ENCODE data around the gene GPM6B.
"Not testable (repeated sequence)": the region's sequence is repeated elsewhere in the genome, so short reads cannot be mapped to it uniquely, and the experiment has no call there.

- TF ChIP-seq, protein P1, sequence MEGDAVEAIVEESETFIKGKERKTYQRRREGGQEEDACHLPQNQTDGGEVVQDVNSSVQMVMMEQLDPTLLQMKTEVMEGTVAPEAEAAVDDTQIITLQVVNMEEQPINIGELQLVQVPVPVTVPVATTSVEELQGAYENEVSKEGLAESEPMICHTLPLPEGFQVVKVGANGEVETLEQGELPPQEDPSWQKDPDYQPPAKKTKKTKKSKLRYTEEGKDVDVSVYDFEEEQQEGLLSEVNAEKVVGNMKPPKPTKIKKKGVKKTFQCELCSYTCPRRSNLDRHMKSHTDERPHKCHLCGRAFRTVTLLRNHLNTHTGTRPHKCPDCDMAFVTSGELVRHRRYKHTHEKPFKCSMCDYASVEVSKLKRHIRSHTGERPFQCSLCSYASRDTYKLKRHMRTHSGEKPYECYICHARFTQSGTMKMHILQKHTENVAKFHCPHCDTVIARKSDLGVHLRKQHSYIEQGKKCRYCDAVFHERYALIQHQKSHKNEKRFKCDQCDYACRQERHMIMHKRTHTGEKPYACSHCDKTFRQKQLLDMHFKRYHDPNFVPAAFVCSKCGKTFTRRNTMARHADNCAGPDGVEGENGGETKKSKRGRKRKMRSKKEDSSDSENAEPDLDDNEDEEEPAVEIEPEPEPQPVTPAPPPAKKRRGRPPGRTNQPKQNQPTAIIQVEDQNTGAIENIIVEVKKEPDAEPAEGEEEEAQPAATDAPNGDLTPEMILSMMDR (IDR thresholded peaks at IDR 0.05; ENCODE audit: low read depth, low read length), result not testable (repeated sequence)
- TF ChIP-seq, protein P2, sequence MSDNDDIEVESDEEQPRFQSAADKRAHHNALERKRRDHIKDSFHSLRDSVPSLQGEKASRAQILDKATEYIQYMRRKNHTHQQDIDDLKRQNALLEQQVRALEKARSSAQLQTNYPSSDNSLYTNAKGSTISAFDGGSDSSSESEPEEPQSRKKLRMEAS (IDR thresholded peaks at IDR 0.05; ENCODE audit: low read depth, low read length), result not testable (repeated sequence)
These were observed 92.0 kb downstream of the GPM6B start for GRCh38 chrX:13724878-13725277.

Data from NB4 (cell line).